AG09319 (cell line): ENCODE results near the gene SMAP1.

ENCODE experiments used
- DNase-seq: peaks from one replicate; pipeline ENCODE4 v3.0.0-alpha.2; 2010; ENCODE audit warnings: low read depth; ENCODE audit errors: extremely low read depth
- CTCF ChIP-seq: IDR thresholded peaks from 2 replicates; pipeline ENCODE4 v1.5.1; 2011; ENCODE audit warnings: low read depth, mild to moderate bottlenecking, inconsistent platforms, low read length, moderate library complexity

The SMAP1 gene

GRCh38 chr6:70790483-70791224, 123.0 kb downstream of the SMAP1 start:
- DNase-seq: no peak
- TF ChIP-seq CTCF: no peak

- TF ChIP-seq CTCF: no peak
- DNase-seq: no peak
These were observed 129.9 kb downstream of the SMAP1 start for GRCh38 chr6:70797625-70798024.

- TF ChIP-seq CTCF: no peak
- no peak for DNase-seq
These were observed 138.4 kb downstream of the SMAP1 start for GRCh38 chr6:70806086-70806485.

GRCh38 chr6:70811788-70812187, 144.1 kb downstream of the SMAP1 start:
- no peak for DNase-seq
- TF ChIP-seq CTCF: no peak

- no peak for TF ChIP-seq CTCF
- no peak for DNase-seq
These were observed 146.2 kb downstream of the SMAP1 start for GRCh38 chr6:70813885-70814284.

- TF ChIP-seq CTCF: no peak
- no peak for DNase-seq
These were observed 152.0 kb downstream of the SMAP1 start for GRCh38 chr6:70819646-70820045.

- TF ChIP-seq CTCF: no peak
These were observed 153.1 kb downstream of the SMAP1 start for GRCh38 chr6:70820778-70821177.

More at GRCh38 chr6:70820778-70821177, 153.1 kb downstream of the SMAP1 start:
- DNase-seq: no peak
